ENCODE measurements around the gene FANCC. TPM values are rescaled to one million over a fixed set of nuclear protein-coding genes. Genes with fewer than 3 reads are reported as not detected.

The FANCC gene
- total RNA-seq, 1 experiment from 2014 or later, result 44.7 TPM

DNA sequence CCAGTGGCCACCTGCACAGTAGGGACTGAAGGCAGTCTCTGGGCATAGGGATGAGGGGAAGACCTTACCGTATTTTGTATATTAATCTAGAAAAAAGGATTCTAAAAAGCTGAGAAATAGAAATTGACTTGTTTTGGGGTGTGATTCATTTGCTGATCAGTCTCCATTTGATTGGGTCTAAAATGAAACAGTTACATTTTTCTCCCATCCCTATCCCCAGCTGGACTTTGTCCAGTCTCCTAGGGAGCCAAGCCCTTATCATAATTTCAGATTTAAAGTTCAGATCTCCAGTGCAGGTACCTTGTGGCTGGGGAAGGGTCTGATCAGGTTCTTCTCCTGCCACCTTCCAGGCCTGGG lies 240.8 kb downstream of the FANCC start:
- no peak overlapping the region for H2AFZ ChIP-seq
- H3K4me3 ChIP-seq, result no peak overlapping the region
- H3K36me3 ChIP-seq (ENCODE audit: low read depth), result peaks cover 23% of the 10 kb centered on the region
- no peak overlapping the region for H3K27ac ChIP-seq
- POLR2A ChIA-PET (ENCODE audit: unreplicated experiment), result no interaction called here
- H4K20me1 ChIP-seq (ENCODE audit: insufficient read depth), result peaks cover 93% of the 10 kb centered on the region
- H3K9me3 ChIP-seq (ENCODE audit: insufficient read depth, low read depth), result no peaks in the 10 kb centered on the region
- no peak for DNase-seq
- TF ChIP-seq EZH2 (IDR thresholded peaks at IDR 0.05; ENCODE audit: low read depth) (no peak), CTCF (conservative IDR thresholded peaks at IDR 0.05) (no peak)
- no peaks in the 10 kb centered on the region for H3K9me2 ChIP-seq (ENCODE audit: insufficient read depth)
- intact Hi-C loops (cut with micrococcal nuclease; ENCODE audit: unreplicated experiment), result no loop called here
- H3K4me2 ChIP-seq, result no peak overlapping the region
- CTCF ChIA-PET, result no interaction called here
- H3K27me3 ChIP-seq (ENCODE audit: insufficient read depth, low read depth), result no peaks in the 10 kb centered on the region
- BruUV-seq (replicated peaks), result no TSS peak
- no peaks in the 10 kb centered on the region for H3K4me1 ChIP-seq (replicated peaks; ENCODE audit: insufficient read depth)
- H3K79me2 ChIP-seq (ENCODE audit: low read depth), result peaks cover 85% of the 10 kb centered on the region
- peaks cover 38% of the 10 kb centered on the region for H3F3A ChIP-seq (ENCODE audit: insufficient read depth, low read depth)

- peaks cover 93% of the 10 kb centered on the region for H4K20me1 ChIP-seq (ENCODE audit: insufficient read depth)
- no peaks in the 10 kb centered on the region for H3K9me3 ChIP-seq (ENCODE audit: insufficient read depth, low read depth)
- H3K9me2 ChIP-seq (ENCODE audit: insufficient read depth), result no peaks in the 10 kb centered on the region
- no peaks in the 10 kb centered on the region for H3K27me3 ChIP-seq (ENCODE audit: insufficient read depth, low read depth)
- POLR2A ChIA-PET (ENCODE audit: unreplicated experiment), result no interaction called here
- peaks cover 95% of the 10 kb centered on the region for H3K79me2 ChIP-seq (ENCODE audit: low read depth)
- intact Hi-C loops (cut with micrococcal nuclease; ENCODE audit: unreplicated experiment), result no loop called here
- H3K36me3 ChIP-seq (ENCODE audit: low read depth), result peaks cover 25% of the 10 kb centered on the region
- H3K4me1 ChIP-seq (replicated peaks; ENCODE audit: insufficient read depth), result no peaks in the 10 kb centered on the region
- H3F3A ChIP-seq (ENCODE audit: insufficient read depth, low read depth), result peaks cover 42% of the 10 kb centered on the region
- no peak overlapping the region for H3K4me3 ChIP-seq
- H3K4me2 ChIP-seq, result no peak overlapping the region
- no peak overlapping the region for H2AFZ ChIP-seq
- no TSS peak for BruUV-seq (replicated peaks)
- TF ChIP-seq EZH2 (IDR thresholded peaks at IDR 0.05; ENCODE audit: low read depth) (no peak), CTCF (conservative IDR thresholded peaks at IDR 0.05) (no peak)
- DNase-seq, result no peak
- H3K27ac ChIP-seq, result no peak overlapping the region
- CTCF ChIA-PET, result interaction anchor here (0.6 kb wide), 1 partner anchor 52 kb away, joined by 3 read pairs; no protein-coding TSS in a partner anchor
Observed at GRCh38 chr9:95075700-95076099, 241.8 kb downstream of the FANCC start.

- H3K79me2 ChIP-seq (ENCODE audit: low read depth), result peaks cover 100% of the 10 kb centered on the region
- CTCF ChIA-PET, result no interaction called here
- intact Hi-C loops (cut with micrococcal nuclease; ENCODE audit: unreplicated experiment), result no loop called here
Observed at GRCh38 chr9:95074632-95075031, 242.9 kb downstream of the FANCC start.

More at GRCh38 chr9:95074632-95075031, 242.9 kb downstream of the FANCC start:
- Histone ChIP-seq H3K4me2 (no peak overlapping the region), H3K9me2 (ENCODE audit: insufficient read depth) (no peaks in the 10 kb centered on the region), H3K9me3 (ENCODE audit: insufficient read depth, low read depth) (no peaks in the 10 kb centered on the region), H3F3A (ENCODE audit: insufficient read depth, low read depth) (peaks cover 38% of the 10 kb centered on the region), H3K4me1 (replicated peaks; ENCODE audit: insufficient read depth) (no peaks in the 10 kb centered on the region), H3K36me3 (ENCODE audit: low read depth) (peaks cover 33% of the 10 kb centered on the region), H3K4me3 (no peak overlapping the region), H4K20me1 (ENCODE audit: insufficient read depth) (peaks cover 90% of the 10 kb centered on the region), H3K27ac (no peak overlapping the region), H2AFZ (no peak overlapping the region), H3K27me3 (ENCODE audit: insufficient read depth, low read depth) (no peaks in the 10 kb centered on the region)
- TF ChIP-seq EZH2 (IDR thresholded peaks at IDR 0.05; ENCODE audit: low read depth), result no peak
- no peak for TF ChIP-seq CTCF (conservative IDR thresholded peaks at IDR 0.05)
- BruUV-seq (replicated peaks), result no TSS peak
- POLR2A ChIA-PET (ENCODE audit: unreplicated experiment), result no interaction called here
- DNase-seq, result no peak
